Stimulated activated CD8-positive, alpha-beta memory T cell treated with anti-CD3 and anti-CD28 coated beads, Interleukin-15, amount 100 ng/mL, for 4 hours (primary cell): ENCODE measurements around the gene DENND4C.
"Not testable (repeated sequence)": the region's sequence is repeated elsewhere in the genome, so short reads cannot be mapped to it uniquely, and the experiment has no call there.

ENCODE experiments used
- DNase-seq, 2 donors: peaks; one replicate each; pipeline ENCODE4 v3.0.0-alpha.2; 2020; ENCODE audit warnings: low read depth in 2 of 2

DENND4C gene

DNA sequence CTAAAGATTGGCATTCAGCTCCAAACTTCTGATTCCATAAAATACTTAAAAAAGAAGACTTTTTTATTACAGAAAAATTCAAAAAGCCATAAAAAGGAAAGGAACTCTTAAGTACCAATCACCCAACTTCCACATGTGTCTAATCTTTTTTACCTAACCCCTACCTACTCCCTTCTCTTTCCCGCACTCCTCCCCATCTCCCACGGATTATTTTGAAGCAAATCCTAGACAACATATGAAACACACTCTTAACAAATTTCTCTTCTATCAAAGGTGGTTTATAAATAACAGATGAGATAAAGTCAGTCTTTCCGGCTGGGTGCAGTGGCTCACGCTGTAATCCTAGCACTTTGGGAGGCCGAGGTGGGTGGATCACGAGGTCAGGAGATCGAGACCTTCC, 5.9 kb upstream of the DENND4C start:
- no peak for DNase-seq

GRCh38 chr9:19229595-19230354, 718 bp upstream of the DENND4C start:
- peak; percentile 48 to 54 for DNase-seq

DNA sequence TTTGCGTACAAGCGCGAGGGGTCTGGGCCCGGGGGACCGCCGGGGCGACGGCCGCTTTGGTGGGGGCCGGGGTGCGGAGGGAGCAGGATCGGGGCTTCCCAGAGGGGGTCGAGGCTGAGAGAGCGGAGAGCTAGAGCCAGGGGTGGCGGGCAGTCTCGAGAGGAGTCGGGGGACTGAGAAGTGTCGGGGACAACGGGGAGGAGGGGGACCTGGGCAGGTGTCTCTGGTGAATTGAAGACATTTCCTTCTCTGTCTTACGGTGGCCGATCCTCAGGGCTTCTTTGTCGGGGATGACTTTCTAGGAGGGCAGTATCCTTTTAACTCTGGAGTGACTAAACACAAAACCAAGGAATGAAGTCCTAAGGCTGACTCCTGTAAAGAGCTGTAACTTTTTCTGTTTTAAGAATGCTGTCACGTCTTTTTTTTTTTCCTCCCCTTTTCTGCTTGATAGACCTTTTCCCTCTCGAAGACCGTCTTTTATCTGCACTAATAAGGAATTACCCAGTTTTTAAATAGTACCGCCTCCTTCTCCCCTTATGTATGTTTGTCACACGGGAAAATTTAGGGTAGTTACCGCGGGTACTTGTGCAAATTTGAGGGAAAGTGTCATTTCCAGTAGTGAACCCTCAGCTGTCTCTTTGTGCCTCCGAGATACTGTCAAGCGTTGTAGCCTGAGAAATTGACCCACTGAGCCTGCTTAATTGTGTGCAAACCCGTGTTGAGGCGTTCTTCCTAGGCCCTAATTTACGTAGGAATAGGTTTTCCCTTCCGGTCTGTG, 822 bp downstream of the DENND4C start:
- no peak for DNase-seq

GRCh38 chr9:19231904-19232822, 1.7 kb downstream of the DENND4C start:
- no peak for DNase-seq

DNA sequence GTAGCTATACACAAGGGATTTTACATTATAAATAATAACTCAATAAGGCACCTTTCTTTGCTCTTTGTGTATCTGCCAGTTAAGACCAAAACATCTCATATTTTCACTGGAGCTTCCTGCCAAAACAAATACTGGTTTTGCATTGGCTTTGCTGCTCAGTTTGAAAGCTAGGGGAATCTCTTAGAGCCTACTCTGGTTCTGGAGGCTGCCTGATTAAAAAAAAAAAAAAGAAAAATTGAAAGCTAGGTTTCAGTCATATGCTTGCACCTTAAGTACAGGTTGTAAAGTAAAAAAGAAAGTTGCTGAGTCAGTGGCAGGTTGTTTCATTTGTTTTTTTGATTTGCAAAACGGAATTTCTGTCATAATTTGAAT, 2.3 kb downstream of the DENND4C start:
- no peak for DNase-seq

- no peak for DNase-seq
Measured at GRCh38 chr9:19233344-19233743, 2.9 kb downstream of the DENND4C start.

DNA sequence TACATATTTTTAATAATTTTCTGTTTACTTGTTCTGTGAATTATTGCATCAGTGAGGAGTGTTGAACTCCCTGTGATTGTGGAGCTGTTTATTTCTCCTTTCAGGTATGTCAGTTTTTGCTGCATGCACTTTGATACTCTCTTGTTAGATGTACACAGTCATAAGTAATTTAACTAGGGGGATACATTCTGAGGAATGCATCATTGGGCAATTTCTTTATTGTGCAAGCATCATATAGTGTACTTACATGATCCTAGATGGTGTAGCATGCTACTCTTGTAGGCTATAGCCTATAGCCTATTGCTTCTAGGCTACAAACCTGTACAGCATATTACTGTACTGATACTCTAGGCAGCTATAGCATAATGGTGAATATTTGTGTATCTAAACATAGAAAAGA, 9.5 kb downstream of the DENND4C start:
- DNase-seq: no peak

- DNase-seq: no peak
Measured at GRCh38 chr9:19241728-19242127, 11.2 kb downstream of the DENND4C start.

DNA sequence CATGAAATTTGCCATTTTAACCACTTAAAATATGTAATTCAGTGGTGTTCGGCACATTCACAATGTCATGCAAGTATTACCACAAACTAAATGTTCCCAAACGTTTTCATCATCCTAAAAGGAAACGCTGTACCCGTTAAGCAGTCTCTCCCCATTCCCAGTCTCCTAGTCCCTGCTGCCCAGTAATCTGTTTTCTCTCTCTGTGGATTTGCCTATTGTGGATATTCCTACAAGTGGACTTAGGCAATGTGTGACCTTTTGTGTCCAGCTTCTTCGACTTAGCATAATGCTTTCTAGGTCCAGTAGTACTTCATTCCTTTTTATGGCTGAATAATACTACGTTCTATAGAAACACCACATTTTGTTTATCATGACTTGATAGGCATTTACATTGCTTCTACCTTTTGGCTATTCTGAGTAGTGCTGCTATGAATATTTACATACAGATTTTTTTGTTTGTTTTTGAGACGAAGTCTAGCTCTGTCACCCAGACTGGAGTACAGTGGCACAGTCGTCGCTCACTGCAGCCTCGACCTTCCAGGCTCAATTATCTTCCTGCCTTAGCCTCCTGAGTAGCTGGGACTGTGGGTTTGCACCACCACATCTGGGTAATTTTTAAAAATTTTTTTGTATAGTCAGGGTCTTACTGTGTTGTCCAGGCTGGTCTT, 13.0 kb downstream of the DENND4C start:
- DNase-seq: no peak

DNA sequence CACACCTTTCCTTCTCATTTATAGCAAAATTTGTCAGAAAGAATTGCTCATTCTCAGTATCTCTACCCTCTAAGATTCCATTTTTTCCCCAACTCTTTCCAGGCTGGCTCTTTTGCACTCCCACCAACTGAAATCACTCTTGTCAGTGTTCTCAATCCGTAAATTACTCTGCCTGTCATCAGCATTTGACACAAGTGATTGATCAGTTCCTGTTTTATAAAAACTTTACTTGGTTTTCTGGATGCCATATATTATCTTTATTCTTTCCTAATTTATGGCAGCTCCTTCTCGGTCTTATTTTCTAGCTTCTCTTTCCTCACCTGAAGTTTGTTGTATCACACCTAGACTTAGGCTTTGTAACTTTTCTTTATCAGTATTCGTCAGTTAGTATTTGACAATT, 16.4 kb downstream of the DENND4C start:
- DNase-seq: no peak

DNA sequence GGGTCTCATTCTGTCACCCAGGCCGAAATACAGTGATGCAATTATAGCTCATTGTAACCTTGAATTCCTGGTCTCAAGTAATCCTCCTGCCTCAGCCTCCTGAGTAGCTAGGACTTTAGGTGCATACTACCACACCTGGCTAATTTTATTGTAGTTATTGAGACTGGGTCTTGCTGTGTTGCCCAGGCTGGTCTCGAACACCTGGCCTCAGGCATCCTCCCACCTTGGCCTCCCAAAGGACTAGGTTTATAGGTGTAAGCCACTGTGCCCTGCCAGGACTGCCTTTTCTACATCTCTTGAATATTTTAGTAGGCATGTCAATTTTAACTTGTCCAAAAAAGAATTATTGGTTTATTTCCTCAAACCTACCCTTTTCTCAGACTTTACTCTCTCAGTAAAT, 16.9 kb downstream of the DENND4C start:
- no peak for DNase-seq

- DNase-seq: not testable (repeated sequence)
Measured at GRCh38 chr9:19250346-19250745, 19.9 kb downstream of the DENND4C start.

- DNase-seq: not testable (repeated sequence)
Measured at GRCh38 chr9:19251203-19251602, 20.7 kb downstream of the DENND4C start.

GRCh38 chr9:19251622-19252021, 21.1 kb downstream of the DENND4C start:
- not testable (repeated sequence) for DNase-seq

GRCh38 chr9:19252174-19252884, 21.8 kb downstream of the DENND4C start:
- DNase-seq: no peak

DNA sequence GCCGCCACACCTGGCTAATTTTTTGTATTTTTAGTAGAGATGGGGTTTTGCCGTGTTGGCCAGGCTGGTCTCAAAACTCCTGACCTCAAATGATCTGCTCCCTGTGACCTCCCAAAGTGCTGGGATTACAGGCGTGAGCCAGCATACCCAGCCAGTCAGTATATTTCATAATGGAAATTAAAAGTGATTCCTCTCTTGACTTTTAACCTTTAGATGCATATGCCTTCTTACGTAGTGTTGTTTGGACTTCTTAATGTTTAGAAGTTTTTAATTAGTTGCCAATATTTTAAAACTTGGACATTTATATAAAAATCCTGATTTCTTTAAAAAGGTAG, 22.4 kb downstream of the DENND4C start:
- DNase-seq: no peak

- no peak for DNase-seq
Measured at GRCh38 chr9:19255112-19255511, 24.6 kb downstream of the DENND4C start.

GRCh38 chr9:19255821-19256220, 25.3 kb downstream of the DENND4C start:
- DNase-seq: no peak

DNA sequence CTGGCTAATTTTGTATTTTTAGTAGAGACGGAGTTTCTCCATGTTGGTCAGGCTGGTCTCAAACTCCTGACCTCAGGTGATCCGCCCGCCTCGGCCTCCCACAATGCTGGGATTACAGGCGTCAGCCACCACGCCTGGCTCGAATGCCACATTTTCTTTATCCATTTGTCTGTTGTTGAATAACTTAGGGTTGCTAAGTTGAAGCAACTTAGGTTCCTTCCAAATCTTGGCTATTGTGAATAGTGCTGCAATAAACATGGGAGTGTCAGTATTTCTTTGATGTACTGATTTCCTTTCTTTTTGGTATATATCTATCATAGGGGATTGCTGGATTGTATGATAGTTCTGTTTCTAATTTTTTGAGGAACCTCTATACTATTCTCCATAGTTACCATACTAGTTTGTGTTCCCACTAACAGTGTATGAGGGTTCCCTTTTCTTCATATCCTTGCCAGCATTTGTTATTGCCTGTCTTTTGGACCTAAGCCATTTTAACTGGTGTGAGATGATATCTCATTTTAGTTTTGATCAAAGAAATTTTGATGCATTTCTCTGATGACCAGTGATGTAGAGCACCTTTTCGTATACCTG, 29.3 kb downstream of the DENND4C start:
- not testable (repeated sequence) for DNase-seq

DNA sequence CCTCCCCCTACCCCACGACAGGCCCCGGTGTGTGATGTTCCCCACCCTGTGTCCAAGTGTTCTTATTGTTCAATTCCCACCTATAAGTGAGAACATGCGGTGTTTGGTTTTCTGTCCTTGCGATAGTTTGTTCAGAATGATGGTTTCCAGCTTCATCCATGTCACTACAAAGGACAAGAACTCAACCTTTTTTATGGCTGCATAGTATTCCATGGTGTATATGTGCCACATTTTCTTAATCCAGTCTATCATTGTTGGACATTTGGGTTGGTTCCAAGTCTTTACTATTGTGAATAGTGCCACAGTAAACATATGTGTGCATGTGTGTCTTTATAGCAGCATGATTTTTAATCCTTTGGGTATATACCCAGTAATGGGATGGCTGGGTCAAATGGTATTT, 35.1 kb downstream of the DENND4C start:
- not testable (repeated sequence) for DNase-seq
